ENCODE results near the gene CD84. TPM values are rescaled to one million over a fixed set of nuclear protein-coding genes. Genes with fewer than 3 reads are reported as not detected.
A peak's percentile ranks its signal among the peaks of the same experiment; 100 is the strongest.

CD84 gene
- total and polyA plus RNA-seq, 4 experiments from 2014 or later = 15.9 to 98.9 (median 65.6) TPM

GRCh38 chr1:160612613-160613218 is 33.4 kb upstream of the CD84 start:
- peaks cover 70% of the 10 kb centered on the region for H3K36me3 ChIP-seq (ENCODE audit: insufficient read depth, low read length)
- Mint-ChIP-seq H3K27ac (peak overlapping the region; percentile 35 to 88 (median 61)), H3K4me3 (no peak overlapping the region), H3K27me3 (no peaks in the 10 kb centered on the region), H3K36me3 (peaks cover 46 to 88% of the 10 kb centered on the region in 2 donors), H3K9me3 (no peaks in the 10 kb centered on the region), H3K4me1 (peaks cover 31 to 80% (median 58%) of the 10 kb centered on the region in 4 donors)
- intact Hi-C loops (cut with micrococcal nuclease) = loop anchor here (5.0 kb wide), 1 partner anchor 35 kb away; the partner anchor contains the start of gene SLAMF1
- peak overlapping the region; percentile 22 for H3K27ac ChIP-seq (ENCODE audit: low read depth, low read length)
- CTCF ChIA-PET (ENCODE audit: partially characterized antibody) = interaction anchor here (0.9 to 12.5 kb wide), 10 partner anchors 15 to 184 kb away, joined by 3 to 359 read pairs (median 4); partner anchors contain the start of gene SLAMF1
- H3K4me3 ChIP-seq (ENCODE audit: low read length in 2 of 2) = no peak overlapping the region
- no peak for DNase-seq
- H3K27me3 ChIP-seq (ENCODE audit: insufficient read depth, low read length) = no peaks in the 10 kb centered on the region
- H3K4me1 ChIP-seq (ENCODE audit: insufficient read depth, low read length) = peaks cover 69% of the 10 kb centered on the region
- POLR2A ChIA-PET (ENCODE audit: partially characterized antibody) = interaction anchor here (1.1 to 2.9 kb wide), 3 partner anchors 17 to 183 kb away, joined by 3 to 12 read pairs (median 4); partner anchors contain the start of gene LY9
- H3K9me3 ChIP-seq (ENCODE audit: control insufficient read depth in 1 of 2, low read length in 2 of 2) = no peaks in the 10 kb centered on the region

GRCh38 chr1:160610569-160611242 is 31.4 kb upstream of the CD84 start:
- H3K9me3 Mint-ChIP-seq = peaks cover 0 to 3% (median 0%) of the 10 kb centered on the region in 8 donors
- H3K27me3 Mint-ChIP-seq = no peaks in the 10 kb centered on the region
- Histone ChIP-seq H3K4me3 (ENCODE audit: low read length in 2 of 2) (no peak overlapping the region), H3K4me1 (ENCODE audit: insufficient read depth, low read length) (peaks cover 64% of the 10 kb centered on the region), H3K9me3 (ENCODE audit: control insufficient read depth in 1 of 2, low read length in 2 of 2) (no peaks in the 10 kb centered on the region), H3K27me3 (ENCODE audit: insufficient read depth, low read length) (no peaks in the 10 kb centered on the region), H3K27ac (ENCODE audit: low read depth, low read length) (no peak overlapping the region), H3K36me3 (ENCODE audit: insufficient read depth, low read length) (peaks cover 57% of the 10 kb centered on the region)
- no peak for DNase-seq
- intact Hi-C loops (cut with micrococcal nuclease) = loop anchor here (5.0 kb wide), 1 partner anchor 37 kb away; the partner anchor contains the start of gene SLAMF1
- peaks cover 43 to 82% (median 64%) of the 10 kb centered on the region in 4 donors for H3K4me1 Mint-ChIP-seq
- H3K4me3 Mint-ChIP-seq = peak overlapping the region in 1 of 8 donors; percentile 3
- ChIA-PET CTCF (ENCODE audit: partially characterized antibody) (interaction anchor here (1.0 to 12.5 kb wide), 15 partner anchors 8 to 180 kb away, joined by 3 to 359 read pairs (median 5); partner anchors contain the start of gene SLAMF1), POLR2A (ENCODE audit: partially characterized antibody) (interaction anchor here (0.8 to 7.3 kb wide), 11 partner anchors 18 to 181 kb away, joined by 3 to 54 read pairs (median 4); partner anchors contain the start of genes CD84 and SLAMF1)
- H3K27ac Mint-ChIP-seq = peak overlapping the region; percentile 3 to 91 (median 78)
- peaks cover 50 to 77% of the 10 kb centered on the region in 2 donors for H3K36me3 Mint-ChIP-seq

- Mint-ChIP-seq H3K4me1 (peaks cover 43 to 79% (median 63%) of the 10 kb centered on the region in 4 donors), H3K4me3 (no peak overlapping the region), H3K27me3 (no peaks in the 10 kb centered on the region), H3K36me3 (peaks cover 63 to 79% of the 10 kb centered on the region in 2 donors), H3K9me3 (peaks cover 0 to 16% (median 5%) of the 10 kb centered on the region in 8 donors), H3K27ac (peak overlapping the region in 6 of 7 donors; percentile 57 to 93 (median 78))
- DNase-seq = no peak
- POLR2A ChIA-PET (ENCODE audit: partially characterized antibody) = interaction anchor here (0.9 to 7.3 kb wide), 12 partner anchors 10 to 180 kb away, joined by 3 to 54 read pairs (median 6); partner anchors contain the start of gene CD84
- peaks cover 60% of the 10 kb centered on the region for H3K4me1 ChIP-seq (ENCODE audit: insufficient read depth, low read length)
- H3K4me3 ChIP-seq (ENCODE audit: low read length in 2 of 2) = no peak overlapping the region
- CTCF ChIA-PET (ENCODE audit: partially characterized antibody) = interaction anchor here (0.9 to 12.5 kb wide), 17 partner anchors 10 to 178 kb away, joined by 3 to 359 read pairs (median 5); partner anchors contain the start of gene SLAMF1
- no peaks in the 10 kb centered on the region for H3K27me3 ChIP-seq (ENCODE audit: insufficient read depth, low read length)
- no peak overlapping the region for H3K27ac ChIP-seq (ENCODE audit: low read depth, low read length)
- intact Hi-C loops (cut with micrococcal nuclease) = loop anchor here (10.0 kb wide), 1 partner anchor 414 kb away; the partner anchor contains the start of gene CASQ1
- no peaks in the 10 kb centered on the region for H3K9me3 ChIP-seq (ENCODE audit: control insufficient read depth in 1 of 2, low read length in 2 of 2)
- H3K36me3 ChIP-seq (ENCODE audit: insufficient read depth, low read length) = peaks cover 53% of the 10 kb centered on the region
Observed at GRCh38 chr1:160608941-160609340, 29.6 kb upstream of the CD84 start.

- H3K4me3 Mint-ChIP-seq = no peak overlapping the region
- no peaks in the 10 kb centered on the region for H3K27me3 Mint-ChIP-seq
- peaks cover 62 to 78% of the 10 kb centered on the region in 2 donors for H3K36me3 Mint-ChIP-seq
- intact Hi-C loops (cut with micrococcal nuclease) = loop anchor here (10.0 kb wide), 1 partner anchor 414 kb away; the partner anchor contains the start of gene CASQ1
- no peaks in the 10 kb centered on the region for H3K27me3 ChIP-seq (ENCODE audit: insufficient read depth, low read length)
- no peaks in the 10 kb centered on the region for H3K9me3 ChIP-seq (ENCODE audit: control insufficient read depth in 1 of 2, low read length in 2 of 2)
- peaks cover 49% of the 10 kb centered on the region for H3K36me3 ChIP-seq (ENCODE audit: insufficient read depth, low read length)
- H3K4me3 ChIP-seq (ENCODE audit: low read length in 2 of 2) = no peak overlapping the region
- no peak overlapping the region for H3K27ac ChIP-seq (ENCODE audit: low read depth, low read length)
- POLR2A ChIA-PET (ENCODE audit: partially characterized antibody) = interaction anchor here (0.9 to 7.3 kb wide), 11 partner anchors 11 to 179 kb away, joined by 4 to 54 read pairs (median 6); partner anchors contain the start of gene CD84
- peaks cover 56% of the 10 kb centered on the region for H3K4me1 ChIP-seq (ENCODE audit: insufficient read depth, low read length)
- CTCF ChIA-PET (ENCODE audit: partially characterized antibody) = interaction anchor here (1.0 to 12.5 kb wide), 14 partner anchors 11 to 178 kb away, joined by 3 to 359 read pairs (median 7); no protein-coding TSS in a partner anchor
- H3K4me1 Mint-ChIP-seq = peaks cover 43 to 75% (median 61%) of the 10 kb centered on the region in 4 donors
- no peak for DNase-seq
- peak overlapping the region; percentile 21 to 93 (median 69) for H3K27ac Mint-ChIP-seq
- H3K9me3 Mint-ChIP-seq = peaks cover 0 to 18% (median 7%) of the 10 kb centered on the region in 8 donors
Observed at GRCh38 chr1:160608514-160608913, 29.2 kb upstream of the CD84 start.

DNA sequence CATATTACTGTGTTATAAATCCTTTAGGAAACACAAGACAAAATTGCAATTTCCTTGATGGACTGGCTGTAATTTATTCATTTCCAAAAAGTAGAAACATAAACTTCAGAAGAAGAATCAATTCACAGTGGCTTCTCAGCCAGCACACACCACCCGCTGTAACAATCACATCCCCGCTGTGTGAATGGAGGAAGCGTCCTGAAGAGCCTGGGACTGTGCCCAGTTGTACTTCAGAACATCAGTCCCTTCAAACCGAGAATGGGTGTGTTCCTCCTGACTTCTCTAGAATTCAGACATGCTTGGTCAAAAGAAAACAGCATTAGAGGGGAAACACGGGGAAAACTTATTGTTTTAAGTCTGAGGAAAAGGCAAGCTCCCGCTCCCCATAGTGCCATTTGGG is 28.8 kb upstream of the CD84 start:
- peaks cover 45% of the 10 kb centered on the region for H3K36me3 ChIP-seq (ENCODE audit: insufficient read depth, low read length)
- peak overlapping the region; percentile 21 to 93 (median 77) for H3K27ac Mint-ChIP-seq

DNA sequence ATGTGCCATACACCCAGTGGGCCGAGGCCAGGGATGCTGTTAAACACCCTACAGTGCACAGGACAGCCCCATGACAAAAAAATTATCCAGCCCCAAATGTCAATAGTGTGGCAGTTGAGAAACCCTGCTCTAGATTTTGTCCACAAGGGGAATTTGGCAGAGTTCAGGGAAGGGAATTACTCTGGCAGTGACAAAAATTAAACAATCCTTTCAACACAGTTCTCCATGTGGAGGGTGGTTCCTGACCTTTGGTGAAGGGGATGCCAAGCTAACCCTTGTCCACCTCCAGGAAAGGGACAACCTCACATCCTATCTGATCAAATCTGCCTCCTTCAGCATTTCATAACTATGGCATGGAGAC is 28.4 kb upstream of the CD84 start:
- CTCF ChIA-PET (ENCODE audit: partially characterized antibody) = interaction anchor here (0.5 to 12.5 kb wide), 12 partner anchors 17 to 191 kb away, joined by 3 to 359 read pairs (median 8); no protein-coding TSS in a partner anchor
- peaks cover 43 to 67% (median 54%) of the 10 kb centered on the region in 4 donors for H3K4me1 Mint-ChIP-seq
- intact Hi-C loops (cut with micrococcal nuclease) = loop anchor here (1.0 to 10.0 kb wide), 5 partner anchors 57 to 413 kb away; partner anchors contain the start of genes CASQ1, COPA and NCSTN
- peak overlapping the region; percentile 30 for H3K27ac ChIP-seq (ENCODE audit: low read depth, low read length)
- no peak for DNase-seq
- H3K4me3 Mint-ChIP-seq = peak overlapping the region in 1 of 8 donors; percentile 21
- H3K4me1 ChIP-seq (ENCODE audit: insufficient read depth, low read length) = peaks cover 56% of the 10 kb centered on the region
- H3K9me3 Mint-ChIP-seq = peaks cover 0 to 27% (median 13%) of the 10 kb centered on the region in 8 donors
- H3K36me3 Mint-ChIP-seq = peaks cover 61 to 75% of the 10 kb centered on the region in 2 donors
- POLR2A ChIA-PET (ENCODE audit: partially characterized antibody) = interaction anchor here (1.2 to 7.3 kb wide), 10 partner anchors 24 to 181 kb away, joined by 3 to 54 read pairs (median 8); partner anchors contain the start of genes CD84 and SLAMF6
- peaks cover 42% of the 10 kb centered on the region for H3K36me3 ChIP-seq (ENCODE audit: insufficient read depth, low read length)
- H3K27me3 ChIP-seq (ENCODE audit: insufficient read depth, low read length) = no peaks in the 10 kb centered on the region
- H3K27ac Mint-ChIP-seq = peak overlapping the region; percentile 67 to 93 (median 79)
- H3K4me3 ChIP-seq (ENCODE audit: low read length in 2 of 2) = no peak overlapping the region
- H3K27me3 Mint-ChIP-seq = no peaks in the 10 kb centered on the region
- H3K9me3 ChIP-seq (ENCODE audit: control insufficient read depth in 1 of 2, low read length in 2 of 2) = no peaks in the 10 kb centered on the region

More for the DNA sequence above, 28.8 kb upstream of the CD84 start:
- H3K4me1 ChIP-seq (ENCODE audit: insufficient read depth, low read length) = peaks cover 56% of the 10 kb centered on the region
- peak overlapping the region; percentile 30 for H3K27ac ChIP-seq (ENCODE audit: low read depth, low read length)
- Mint-ChIP-seq H3K9me3 (peaks cover 0 to 23% (median 9%) of the 10 kb centered on the region in 8 donors), H3K4me1 (peaks cover 43 to 71% (median 58%) of the 10 kb centered on the region in 4 donors), H3K36me3 (peaks cover 61 to 76% of the 10 kb centered on the region in 2 donors), H3K27me3 (no peaks in the 10 kb centered on the region), H3K4me3 (no peak overlapping the region)
- intact Hi-C loops (cut with micrococcal nuclease) = loop anchor here (10.0 kb wide), 1 partner anchor 413 kb away; the partner anchor contains the start of gene CASQ1
- no peak overlapping the region for H3K4me3 ChIP-seq (ENCODE audit: low read length in 2 of 2)
- H3K9me3 ChIP-seq (ENCODE audit: control insufficient read depth in 1 of 2, low read length in 2 of 2) = no peaks in the 10 kb centered on the region
- H3K27me3 ChIP-seq (ENCODE audit: insufficient read depth, low read length) = no peaks in the 10 kb centered on the region
- ChIA-PET CTCF (ENCODE audit: partially characterized antibody) (interaction anchor here (1.2 to 12.5 kb wide), 10 partner anchors 11 to 177 kb away, joined by 3 to 359 read pairs (median 18); no protein-coding TSS in a partner anchor), POLR2A (ENCODE audit: partially characterized antibody) (interaction anchor here (0.9 to 7.3 kb wide), 7 partner anchors 20 to 179 kb away, joined by 5 to 54 read pairs (median 18); partner anchors contain the start of gene CD84)
- no peak for DNase-seq
